Upper lobe of left lung (tissue), 6 donors: Measurements from ENCODE around the gene TRIM8. TPM values are rescaled to one million over a fixed set of nuclear protein-coding genes. Genes with fewer than 3 reads are reported as not detected.
A peak's percentile ranks its signal among the peaks of the same experiment; 100 is the strongest.

ENCODE experiments used
- ATAC-seq, 2 donors: fragments of 200-7000 bp; cut with Tn5 transposase; one replicate each; pipeline ENCODE4 v1.9.1; 2022; ENCODE audit warnings: mild to moderate bottlenecking in 2 of 2, moderate library complexity in 2 of 2; ENCODE audit not compliant: low FRiP score in 2 of 2
- DNase-seq, 2 donors: peaks; one replicate each; pipeline ENCODE4 v3.0.0-alpha.2; 2019 to 2020
- H3K27ac ChIP-seq, 4 donors: fragments of 200-600 bp; sonication (generic); one replicate each; pipeline ENCODE4 v1.5.1; 2016 to 2019
- H3K27me3 ChIP-seq, 4 donors: fragments of 200-600 bp; sonication (generic); one replicate each; pipeline ENCODE4 v1.5.1; 2017 to 2019
- H3K36me3 ChIP-seq, 4 donors: fragments of 200-600 bp; sonication (generic); one replicate each; pipeline ENCODE4 v1.5.1; 2016 to 2019
- H3K4me1 ChIP-seq, 4 donors: fragments of 200-600 bp; sonication (generic); one replicate each; pipeline ENCODE4 v1.5.1; 2018 to 2019
- H3K4me3 ChIP-seq, 4 donors: fragments of 200-600 bp; sonication (generic); one replicate each; pipeline ENCODE4 v1.5.1; 2017 to 2019; ENCODE audit warnings: mild to moderate bottlenecking in 2 of 4, moderate library complexity in 1 of 4
- H3K9me3 ChIP-seq, 4 donors: fragments of 200-600 bp; sonication (generic); one replicate each; pipeline ENCODE4 v1.5.1; 2018 to 2019
- CTCF ChIP-seq, 6 experiments: fragments of 450-650 bp in 4 of 6; fragments of 200-600 bp in 2 of 6; sonication (generic) in 2 of 6; IDR thresholded peaks; one replicate each; pipeline ENCODE4 v1.5.1; 2016 to 2019; ENCODE audit warnings: antibody characterized with exemption in 6 of 6
- EP300 ChIP-seq, 4 donors: sonication (generic); formaldehyde crosslinking; IDR thresholded peaks; one replicate each; pipeline ENCODE4 v1.5.1; 2017; ENCODE audit warnings: antibody characterized with exemption in 4 of 4, control low read depth in 2 of 4
- POLR2A ChIP-seq, 4 donors: fragments of 450-650 bp; IDR thresholded peaks; one replicate each; pipeline ENCODE4 v1.5.1; 2016 to 2017; ENCODE audit warnings: antibody characterized with exemption in 4 of 4, mild to moderate bottlenecking in 2 of 4
- POLR2AphosphoS5 ChIP-seq, 2 donors: sonication (generic); formaldehyde crosslinking; IDR thresholded peaks; one replicate each; pipeline ENCODE4 v1.5.1; 2017; ENCODE audit warnings: antibody characterized with exemption in 2 of 2
- WGBS, 2 donors: methylation state at CpG; one replicate each; pipeline ENCODE4 v1.1.5; 2017 to 2018; 5-methylcytosine and 5-hydroxymethylcytosine counted together
- total RNA-seq, 6 donors: library from RNA; depleted of rRNA in 4 of 6; stranded (reverse); fragments of >200 nt in 4 of 6; gene quantifications; one replicate each; pipeline versions ENCODE4 v1.1.0 to v1.2.1, GENCODE V29; 2016 to 2021
- donor health status: DM: no; HTN: no; CAD: no; lungs with moderate emphysema.
- donor health status: DM: no; HTN: yes; CAD: no; lungs with severe emphysema.

TRIM8 gene
- total RNA-seq, 6 donors from 2014 or later, result 162 to 279 (median 177) TPM

GRCh38 chr10:102644646-102645387 is 538 bp downstream of the TRIM8 start:
- Histone ChIP-seq H3K36me3 (peaks cover 0 to 4% (median 0%) of the 10 kb centered on the region in 4 donors), H3K4me1 (peaks cover 34 to 39% (median 34%) of the 10 kb centered on the region in 4 donors), H3K27ac (peak overlapping the region; percentile 97 to 100 (median 99)), H3K4me3 (peak overlapping the region; percentile 71 to 97 (median 84)), H3K9me3 (no peaks in the 10 kb centered on the region), H3K27me3 (no peaks in the 10 kb centered on the region)
- peak; percentile 91 to 95 for DNase-seq
- TF ChIP-seq POLR2AphosphoS5 (IDR thresholded peaks at IDR 0.05), result peak; percentile 66 to 83
- TF ChIP-seq EP300 (IDR thresholded peaks at IDR 0.05), result peak in 1 of 4 donors; percentile 58
- peak in 1 of 4 donors; percentile 29 for TF ChIP-seq POLR2A (IDR thresholded peaks at IDR 0.05)
- TF ChIP-seq CTCF (IDR thresholded peaks at IDR 0.05), result peak; percentile 53 to 94 (median 89)
- ATAC-seq, result peak; percentile 9 to 21
- 0% methylated on average over 4 to 7 of the region's 62 CpGs for WGBS, 2 donors

DNA sequence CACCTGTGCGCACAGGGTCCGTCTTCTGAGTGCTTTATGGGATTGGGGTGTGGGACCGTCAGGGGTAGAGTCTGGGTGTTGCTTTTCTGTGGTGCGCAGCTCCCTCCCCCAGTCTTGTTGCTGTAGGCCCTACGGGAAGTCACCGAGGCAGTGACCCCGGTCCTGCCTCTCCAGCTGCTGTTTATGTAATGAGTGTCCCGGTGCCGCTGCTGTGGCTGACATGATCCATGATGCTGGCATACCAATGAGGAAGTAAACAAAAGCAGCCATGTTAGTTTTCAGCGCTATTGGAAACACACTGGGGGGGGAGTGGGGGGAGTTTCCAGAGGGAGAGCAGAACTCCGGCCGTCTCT is 1.1 kb downstream of the TRIM8 start:
- DNase-seq (peak in 1 of 2 donors; percentile 92), ATAC-seq (peak; percentile 6 to 54)
- 0% methylated on average over 4 to 12 of the region's 12 CpGs for WGBS, 2 donors
- peak in 2 of 4 donors; percentile 51 to 90 for TF ChIP-seq EP300 (IDR thresholded peaks at IDR 0.05)
- peak in 1 of 4 donors; percentile 62 for TF ChIP-seq POLR2A (IDR thresholded peaks at IDR 0.05)
- no peak for TF ChIP-seq CTCF (IDR thresholded peaks at IDR 0.05)
- TF ChIP-seq POLR2AphosphoS5 (IDR thresholded peaks at IDR 0.05), result peak; percentile 92 to 93
- peak overlapping the region; percentile 71 to 97 (median 84) for H3K4me3 ChIP-seq
- no peaks in the 10 kb centered on the region for H3K9me3 ChIP-seq
- no peaks in the 10 kb centered on the region for H3K27me3 ChIP-seq
- peaks cover 39 to 45% (median 40%) of the 10 kb centered on the region in 4 donors for H3K4me1 ChIP-seq
- peak overlapping the region; percentile 97 to 100 (median 99) for H3K27ac ChIP-seq
- peaks cover 0 to 4% (median 0%) of the 10 kb centered on the region in 4 donors for H3K36me3 ChIP-seq

DNA sequence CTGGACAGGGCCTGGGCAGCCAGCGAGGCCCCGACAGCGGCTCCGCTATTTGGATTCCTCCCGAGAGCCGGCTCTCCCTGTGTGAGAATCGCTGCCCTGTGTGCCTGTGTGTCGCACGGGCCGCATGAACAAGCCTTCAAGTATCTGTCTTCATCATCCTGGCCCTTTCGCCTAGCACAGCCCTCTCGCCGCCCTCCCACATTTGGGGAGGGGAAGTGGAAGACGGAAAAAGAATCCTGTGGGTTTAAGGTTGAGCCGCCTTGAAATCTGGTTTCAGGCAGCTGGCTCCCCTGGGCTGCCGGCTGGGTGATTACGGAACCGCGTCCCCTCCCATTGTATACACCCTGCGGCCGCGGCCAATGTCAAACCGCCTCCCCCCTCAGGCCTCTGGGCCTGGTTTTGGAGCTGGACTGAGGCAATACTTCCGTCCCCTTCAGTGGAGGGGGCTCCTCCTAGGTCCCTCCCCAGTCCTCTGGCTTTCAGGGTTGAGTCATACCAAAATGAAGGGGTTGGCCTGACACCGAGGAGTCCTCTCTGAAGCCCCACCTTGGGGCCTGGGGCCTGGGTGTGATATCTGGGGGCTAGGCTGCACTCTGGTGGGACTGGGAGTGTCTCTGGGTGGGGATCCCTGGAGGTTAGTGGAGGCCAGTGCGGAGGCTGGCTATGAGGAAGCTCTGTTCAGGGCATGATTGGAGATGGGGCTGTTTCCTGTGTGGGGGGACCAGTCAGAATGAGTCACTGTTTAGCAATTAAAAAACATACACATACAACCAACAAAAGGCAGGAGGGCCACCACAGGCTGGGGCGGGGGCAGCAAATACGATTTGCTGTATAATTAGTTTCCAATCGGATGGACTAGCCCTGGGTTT is 1.7 kb downstream of the TRIM8 start:
- ATAC-seq, result peak; percentile 73 to 90
- H3K4me1 ChIP-seq, result peaks cover 45 to 51% (median 46%) of the 10 kb centered on the region in 4 donors
- TF ChIP-seq POLR2AphosphoS5 (IDR thresholded peaks at IDR 0.05) (peak; percentile 81 to 91), POLR2A (IDR thresholded peaks at IDR 0.05) (peak in 3 of 4 donors; percentile 46 to 88 (median 48)), EP300 (IDR thresholded peaks at IDR 0.05) (peak in 2 of 4 donors; percentile 25 to 45), CTCF (IDR thresholded peaks at IDR 0.05) (peak in 5 of 6 experiments; percentile 6 to 53 (median 22))
- peak overlapping the region; percentile 97 to 100 (median 99) for H3K27ac ChIP-seq
- no peaks in the 10 kb centered on the region for H3K9me3 ChIP-seq
- WGBS, 2 donors, result 0 to 1% methylated on average over 19 to 29 of the region's 29 CpGs
- peak; percentile 88 to 96 for DNase-seq
- H3K27me3 ChIP-seq, result no peaks in the 10 kb centered on the region
- H3K4me3 ChIP-seq, result peak overlapping the region; percentile 71 to 97 (median 84)
- peaks cover 0 to 7% (median 1%) of the 10 kb centered on the region in 4 donors for H3K36me3 ChIP-seq

- no peaks in the 10 kb centered on the region for H3K9me3 ChIP-seq
- WGBS, 2 donors, result 0 to 16% methylated on average over 6 to 17 of the region's 18 CpGs
- peaks cover 48 to 54% (median 54%) of the 10 kb centered on the region in 4 donors for H3K4me1 ChIP-seq
- no peaks in the 10 kb centered on the region for H3K27me3 ChIP-seq
- H3K4me3 ChIP-seq, result peak overlapping the region; percentile 31 to 97 (median 72)
- H3K36me3 ChIP-seq, result peaks cover 0 to 14% (median 5%) of the 10 kb centered on the region in 4 donors
- no peak for TF ChIP-seq EP300 (IDR thresholded peaks at IDR 0.05)
- no peak for TF ChIP-seq CTCF (IDR thresholded peaks at IDR 0.05)
- peak in 1 of 2 donors; percentile 42 for TF ChIP-seq POLR2AphosphoS5 (IDR thresholded peaks at IDR 0.05)
- no peak for TF ChIP-seq POLR2A (IDR thresholded peaks at IDR 0.05)
- peak overlapping the region; percentile 97 to 100 (median 99) for H3K27ac ChIP-seq
- DNase-seq (peak in 1 of 2 donors; percentile 88), ATAC-seq (no peak)
These were observed 2.5 kb downstream of the TRIM8 start for GRCh38 chr10:102646610-102647442.
